NCI-H2196 (cell line): ENCODE data around the gene NISCH.
A peak's percentile ranks its signal among the peaks of the same experiment; 100 is the strongest.
"Not testable (repeated sequence)": the region's sequence is repeated elsewhere in the genome, so short reads cannot be mapped to it uniquely, and the experiment has no call there.

Experiments
- DNase-seq: peaks from one replicate; lab custom pipeline; 2025; ENCODE audit not compliant: unreplicated experiment; lab: John Stamatoyannopoulos, UW

NISCH gene

DNA sequence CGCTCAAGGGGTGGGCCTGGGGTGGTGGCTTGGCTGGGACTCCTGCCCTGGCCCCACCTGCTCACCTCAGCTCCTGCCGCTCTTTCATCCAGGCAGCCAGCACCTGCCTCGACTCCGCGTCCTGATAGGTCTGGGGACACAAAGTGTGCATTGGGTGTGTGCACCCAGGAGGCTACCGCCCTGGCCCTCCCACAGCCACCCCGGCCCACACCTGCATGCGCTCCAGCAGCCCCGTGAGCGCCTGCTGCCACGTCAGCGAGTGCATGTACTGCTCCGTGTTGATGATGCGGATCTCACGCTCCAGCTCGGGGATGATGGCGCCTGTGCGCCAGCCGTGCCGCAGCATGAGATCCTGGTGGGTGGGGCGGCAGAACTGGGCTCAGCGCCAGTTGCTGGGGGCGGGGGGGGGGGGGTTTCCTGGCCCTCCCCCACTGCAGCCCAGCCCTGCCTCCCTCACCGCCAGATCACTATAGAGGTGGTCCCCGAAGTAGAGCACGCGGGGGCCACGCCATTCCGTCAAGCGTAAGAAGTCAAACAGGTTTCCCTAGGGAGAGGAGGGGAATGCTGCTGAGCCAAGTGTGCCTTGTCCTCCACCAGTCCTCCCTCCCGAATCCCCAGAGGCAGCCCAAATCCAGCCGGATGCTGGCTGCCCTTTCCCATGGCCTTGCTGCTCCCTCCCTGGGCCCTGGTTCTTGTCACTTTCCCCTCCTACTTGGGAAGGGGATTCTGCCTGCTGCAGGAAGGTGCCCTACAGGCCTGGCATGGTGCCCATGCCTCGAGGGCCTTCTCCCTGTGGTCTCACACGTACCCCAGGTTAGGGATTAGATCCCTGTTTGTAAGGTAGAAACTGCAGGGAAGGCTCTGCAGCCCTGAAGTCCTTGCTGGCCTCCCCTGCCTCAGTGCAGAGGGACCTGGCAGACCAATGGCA lies 69.6 kb downstream of the NISCH start:
- DNase-seq, result no peak

DNA sequence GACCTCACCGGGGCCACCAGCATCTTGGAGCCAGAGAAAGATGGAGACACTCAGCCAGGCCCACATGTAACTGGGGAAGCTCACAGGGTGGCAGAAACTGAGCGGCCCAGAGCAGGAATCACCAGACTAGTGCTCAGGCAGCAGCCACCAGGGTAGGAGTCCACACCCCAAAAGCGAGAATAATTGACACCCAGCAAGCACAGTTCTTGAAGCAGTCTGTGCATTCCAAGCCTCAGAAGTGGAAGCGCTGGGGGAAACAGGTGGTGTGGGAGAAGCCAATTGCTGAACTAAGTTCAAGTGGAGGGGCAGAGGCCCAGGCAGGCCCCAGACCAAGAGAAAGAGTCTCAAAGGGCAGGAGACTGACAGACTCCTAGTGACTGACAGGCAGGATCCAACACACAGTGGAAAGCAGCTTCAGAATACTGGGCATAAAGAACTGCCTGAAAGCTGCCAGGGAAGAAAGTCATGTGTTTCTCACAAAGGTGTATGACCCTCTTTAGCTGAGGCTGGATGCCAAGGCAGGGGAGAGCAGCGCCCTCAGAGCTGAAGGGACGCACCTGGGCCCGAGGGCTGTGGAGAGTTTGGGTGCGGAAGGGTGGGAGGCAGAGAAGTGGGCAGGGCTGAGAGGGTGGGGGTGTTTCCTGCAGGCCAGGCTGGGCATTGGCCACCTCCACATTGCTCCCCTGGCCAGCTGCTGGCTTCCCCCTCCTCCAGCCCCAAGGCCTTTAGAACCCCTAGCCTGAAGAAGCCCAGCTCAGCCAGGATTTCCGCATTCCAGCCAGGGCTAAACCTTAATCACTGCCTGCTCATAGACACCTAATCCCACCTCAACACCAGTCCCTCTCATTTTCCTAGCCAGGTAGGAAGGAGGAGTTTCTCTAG lies 70.5 kb downstream of the NISCH start:
- no peak for DNase-seq

DNA sequence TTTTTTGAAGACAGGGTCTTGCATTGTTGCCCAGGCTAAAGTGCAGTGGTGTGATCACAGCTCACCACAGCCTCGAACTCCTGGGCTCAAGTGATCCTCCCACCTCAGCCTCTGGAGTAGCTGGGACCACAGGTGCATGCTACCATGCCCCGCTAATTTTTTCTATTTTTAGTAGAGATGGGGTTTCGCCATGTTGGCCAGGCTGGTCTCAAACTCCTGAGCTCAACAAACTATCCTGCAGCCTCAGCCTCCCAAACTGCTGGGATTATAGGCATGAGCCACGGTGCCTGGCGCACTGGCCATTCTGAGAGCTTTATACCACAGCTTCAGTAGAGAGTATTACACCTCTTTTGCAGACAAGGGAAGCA lies 71.3 kb downstream of the NISCH start:
- DNase-seq, result not testable (repeated sequence)

DNA sequence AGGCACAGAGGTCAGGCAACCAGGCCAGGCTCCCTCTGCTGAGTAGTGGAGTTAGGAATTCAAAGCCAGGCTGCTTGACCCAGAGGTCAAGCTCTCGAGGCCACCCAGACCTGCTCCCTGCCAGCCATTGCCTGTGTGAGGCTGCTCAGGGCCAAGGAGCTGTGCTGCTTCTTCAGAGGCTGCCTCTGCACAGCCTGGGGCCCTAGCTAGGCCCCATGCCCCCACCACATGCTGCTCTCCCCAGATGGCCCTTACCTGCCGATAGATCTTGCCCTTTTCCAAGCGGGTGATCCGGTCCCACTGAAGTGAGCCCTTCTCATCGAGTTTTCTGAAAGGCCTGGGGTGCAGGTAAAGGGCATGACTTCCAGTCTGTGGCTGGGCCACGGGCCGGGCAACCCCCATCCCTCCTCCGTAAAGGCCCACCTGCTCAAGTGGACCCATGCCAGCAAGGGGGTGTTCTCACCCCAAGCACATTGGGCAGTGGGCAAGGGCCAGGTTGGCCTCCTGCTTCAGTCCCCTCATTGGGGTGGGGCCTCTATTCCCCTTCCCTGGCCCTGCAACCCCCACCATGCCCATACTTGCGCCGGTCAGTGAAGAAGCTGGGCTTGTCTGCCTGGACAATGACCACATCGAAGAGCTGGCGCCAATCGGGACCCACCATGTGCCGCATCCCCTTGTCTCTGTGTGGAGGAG lies 71.8 kb downstream of the NISCH start:
- no peak for DNase-seq

DNA sequence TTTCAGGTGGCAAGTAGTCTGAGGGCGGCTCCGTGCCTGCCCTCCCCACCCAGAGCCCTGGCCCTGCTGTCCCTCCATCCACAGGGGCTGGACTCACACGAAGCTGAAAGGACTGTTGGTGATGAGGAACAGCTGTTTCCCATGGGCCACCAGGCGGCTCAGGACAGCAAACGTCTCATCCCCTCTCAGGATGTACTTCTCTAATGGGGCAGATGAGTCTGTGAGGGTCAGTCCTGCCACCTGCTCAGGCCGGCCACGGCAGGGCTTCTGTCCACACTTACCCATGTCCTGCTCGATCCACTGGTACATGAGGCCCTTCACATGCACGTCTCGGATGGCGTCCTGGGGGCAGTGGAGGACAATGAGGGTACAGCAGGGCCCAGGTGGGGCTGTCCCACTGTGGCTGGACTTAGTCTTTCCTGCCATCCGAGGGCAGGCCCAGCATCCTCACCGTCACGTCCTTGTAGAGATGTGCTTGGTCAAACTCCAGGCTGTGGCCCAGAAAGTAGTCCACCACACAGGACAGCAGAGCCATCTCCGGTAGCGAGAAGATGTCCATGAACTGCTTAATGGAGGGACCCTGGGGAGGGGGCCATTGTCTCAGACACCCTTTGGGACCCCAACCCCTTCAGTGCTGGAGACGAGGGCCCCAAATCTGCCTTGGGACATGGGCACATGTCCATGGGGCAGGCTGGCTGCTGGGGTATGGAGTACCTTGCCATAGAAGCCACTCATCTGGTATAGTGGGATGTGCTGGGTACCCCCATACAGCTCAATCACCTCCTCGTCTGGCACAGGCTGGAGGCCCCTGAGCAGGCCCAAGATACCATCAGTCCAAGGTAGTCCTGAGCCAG lies 72.6 kb downstream of the NISCH start:
- no peak for DNase-seq

DNA sequence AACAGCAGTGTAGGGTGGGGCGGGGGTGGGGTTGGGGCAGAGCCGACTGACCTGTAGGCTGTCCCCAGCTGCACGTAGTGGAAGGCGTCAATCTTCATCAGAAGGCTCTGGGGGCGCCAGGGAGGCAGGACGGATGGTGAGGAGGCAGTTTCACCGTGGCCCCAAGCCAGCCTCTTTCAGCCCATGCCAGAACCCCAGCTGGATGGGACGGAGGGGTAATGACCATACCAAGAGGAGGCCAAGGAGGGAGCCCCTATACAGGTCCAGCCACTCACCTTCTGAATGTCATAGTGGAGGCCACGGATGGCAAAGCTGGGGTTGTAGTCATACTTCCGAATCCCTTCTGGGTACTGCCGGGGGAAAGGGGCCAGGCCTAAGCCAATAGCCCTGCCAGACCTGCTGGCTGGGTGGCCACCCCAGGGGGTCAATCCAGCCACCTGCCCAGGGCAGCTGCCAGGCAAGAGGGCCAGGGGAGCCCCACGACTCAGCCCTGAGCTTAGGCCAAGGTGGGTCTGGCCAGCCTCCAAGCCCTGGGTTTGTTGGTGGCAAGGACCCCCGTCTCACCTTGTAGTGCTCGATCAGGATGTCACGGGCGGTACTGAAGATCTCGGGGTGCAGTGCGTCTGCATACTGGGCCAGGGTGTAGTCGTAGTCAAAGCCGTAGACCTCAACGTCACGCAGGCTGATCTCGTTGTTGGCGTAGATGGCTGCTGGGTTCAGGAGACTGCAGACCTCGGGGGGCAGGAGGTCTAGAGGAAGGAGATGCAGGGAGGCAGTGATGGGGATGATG lies 73.4 kb downstream of the NISCH start:
- DNase-seq, result no peak

DNA sequence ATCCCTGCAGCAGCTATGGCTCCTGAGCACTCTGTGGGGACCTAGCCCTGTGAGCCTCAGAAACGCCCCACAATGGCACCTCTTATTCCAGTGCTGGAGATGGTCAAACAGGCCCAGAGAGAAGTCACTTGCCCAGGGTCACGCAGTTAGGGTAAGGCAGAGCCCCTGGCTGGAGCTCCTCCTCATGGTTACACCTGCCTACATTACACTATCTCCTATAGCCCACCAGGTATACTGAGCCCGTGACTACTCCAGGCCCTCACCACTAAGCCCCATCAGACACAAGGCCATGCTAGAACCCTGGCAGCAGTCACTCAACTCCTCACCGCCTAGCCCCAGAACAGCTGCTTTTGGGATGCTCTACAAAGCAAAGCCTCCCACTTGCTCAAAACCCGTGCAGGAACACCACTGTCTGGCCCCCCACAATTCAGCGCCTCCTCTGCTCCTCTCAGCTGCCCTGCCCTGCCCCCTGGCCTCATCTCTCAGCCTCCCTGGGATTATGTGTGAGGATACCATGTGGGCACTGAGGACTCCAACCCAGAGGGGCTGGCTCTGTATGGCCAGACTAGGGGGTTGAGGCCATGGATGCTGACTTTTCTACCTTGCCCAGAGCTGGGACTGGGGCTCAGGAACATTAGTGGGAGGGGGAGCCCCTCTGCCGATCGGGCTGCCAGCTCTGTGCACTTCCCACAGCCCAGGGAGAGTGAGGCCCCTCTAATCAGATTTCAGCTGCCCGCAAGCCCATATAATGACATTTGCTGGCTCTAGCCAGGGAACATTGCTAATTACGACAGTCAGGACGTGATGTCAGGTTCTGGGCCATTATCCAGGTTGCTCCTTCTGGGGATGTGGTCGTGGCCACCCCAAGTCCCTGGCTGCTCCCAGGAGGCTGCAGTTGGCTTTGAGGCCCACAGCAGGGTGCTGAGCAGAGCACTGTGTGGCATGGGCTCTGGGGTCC lies 74.3 kb downstream of the NISCH start:
- no peak for DNase-seq

DNA sequence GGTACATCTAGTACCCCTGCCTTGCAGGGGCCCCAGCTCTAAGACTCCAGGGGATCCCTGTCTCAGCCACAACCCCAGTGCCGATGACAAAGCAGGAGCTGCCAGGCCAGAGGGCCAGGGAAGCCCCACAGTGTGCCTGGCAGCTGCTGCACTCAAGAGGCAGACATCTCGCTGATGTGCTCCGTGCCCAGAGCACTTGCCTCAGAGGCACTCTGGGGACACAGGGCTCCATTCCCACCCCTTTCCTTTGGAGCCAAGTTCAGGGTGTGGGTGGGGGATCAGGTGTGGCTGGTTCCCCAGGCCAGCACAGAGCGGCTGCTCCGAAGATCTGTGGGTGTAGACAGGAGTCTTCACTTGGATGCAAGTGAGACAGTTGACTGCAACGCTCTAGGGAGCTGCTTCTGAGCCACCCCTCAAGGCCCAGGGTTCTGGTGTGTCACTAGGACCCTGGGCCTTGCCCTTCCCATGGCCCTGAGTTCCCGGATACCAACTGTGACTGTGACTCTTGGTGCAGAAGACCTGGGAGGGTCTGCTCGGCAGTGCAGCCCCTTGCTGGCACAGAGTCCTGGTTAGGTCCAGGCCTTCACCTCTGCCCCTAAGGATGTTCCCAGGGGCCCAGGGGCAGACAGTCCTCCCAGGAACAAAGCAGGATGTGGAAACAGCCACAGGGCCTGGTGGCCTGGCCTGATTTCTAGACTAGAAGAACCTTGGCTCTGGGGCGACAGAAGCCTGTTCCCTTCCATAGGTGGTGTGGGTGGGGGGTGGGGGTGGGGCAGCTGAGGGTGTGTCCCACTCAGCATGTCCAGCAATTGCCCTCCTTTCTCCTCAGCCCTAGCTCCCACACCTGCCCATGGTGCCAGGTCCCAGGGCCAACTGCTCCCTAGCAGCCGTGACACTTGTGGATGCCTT lies 75.8 kb downstream of the NISCH start:
- no peak for DNase-seq

DNA sequence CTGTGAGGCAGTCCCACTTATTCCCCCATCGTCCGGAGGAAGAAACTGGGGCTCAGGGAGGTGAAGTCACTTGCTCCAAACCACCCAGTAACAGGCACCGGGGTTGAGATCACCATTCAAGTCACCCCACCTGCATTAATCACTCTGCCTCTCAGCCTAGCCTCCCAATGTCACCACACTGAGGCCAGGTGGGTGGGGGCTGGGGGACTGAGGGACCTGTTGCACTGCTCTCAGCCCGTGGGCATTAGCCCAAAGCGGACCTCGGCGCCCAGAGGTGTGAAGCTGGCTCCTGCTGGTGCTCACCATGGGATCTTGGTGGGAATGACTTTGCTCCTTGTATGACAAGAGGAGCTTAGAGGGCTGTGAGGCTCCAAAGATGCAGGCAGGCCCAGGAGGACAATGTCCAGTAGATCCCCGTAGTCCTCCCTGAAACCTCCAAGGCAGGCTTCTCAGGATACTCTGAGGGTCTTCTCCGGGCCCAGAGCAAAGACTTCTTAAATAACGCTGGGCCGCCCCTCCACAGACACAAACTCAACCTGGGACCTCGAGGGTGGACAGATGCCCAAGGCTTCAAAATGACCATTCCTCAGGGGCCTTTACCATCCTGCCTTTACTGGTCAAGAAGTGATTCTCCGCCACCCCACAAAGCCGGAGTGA lies 76.6 kb downstream of the NISCH start:
- no peak for DNase-seq

DNA sequence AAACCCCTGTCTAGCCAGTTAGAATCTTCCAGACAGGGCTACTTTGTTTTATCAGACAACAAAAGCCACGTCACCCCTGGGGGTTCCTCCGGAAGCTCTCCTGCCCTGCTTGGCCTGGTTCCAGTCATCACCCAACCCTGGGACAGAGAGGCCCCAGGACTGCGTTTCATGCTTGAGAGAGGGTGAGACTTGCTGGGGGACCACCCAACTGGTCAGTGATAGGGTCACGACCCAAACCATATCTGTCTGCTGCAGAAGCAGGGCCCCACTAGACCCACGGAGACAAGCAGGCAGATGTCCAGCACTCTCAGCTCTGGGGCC lies 77.1 kb downstream of the NISCH start:
- DNase-seq, result no peak

DNA sequence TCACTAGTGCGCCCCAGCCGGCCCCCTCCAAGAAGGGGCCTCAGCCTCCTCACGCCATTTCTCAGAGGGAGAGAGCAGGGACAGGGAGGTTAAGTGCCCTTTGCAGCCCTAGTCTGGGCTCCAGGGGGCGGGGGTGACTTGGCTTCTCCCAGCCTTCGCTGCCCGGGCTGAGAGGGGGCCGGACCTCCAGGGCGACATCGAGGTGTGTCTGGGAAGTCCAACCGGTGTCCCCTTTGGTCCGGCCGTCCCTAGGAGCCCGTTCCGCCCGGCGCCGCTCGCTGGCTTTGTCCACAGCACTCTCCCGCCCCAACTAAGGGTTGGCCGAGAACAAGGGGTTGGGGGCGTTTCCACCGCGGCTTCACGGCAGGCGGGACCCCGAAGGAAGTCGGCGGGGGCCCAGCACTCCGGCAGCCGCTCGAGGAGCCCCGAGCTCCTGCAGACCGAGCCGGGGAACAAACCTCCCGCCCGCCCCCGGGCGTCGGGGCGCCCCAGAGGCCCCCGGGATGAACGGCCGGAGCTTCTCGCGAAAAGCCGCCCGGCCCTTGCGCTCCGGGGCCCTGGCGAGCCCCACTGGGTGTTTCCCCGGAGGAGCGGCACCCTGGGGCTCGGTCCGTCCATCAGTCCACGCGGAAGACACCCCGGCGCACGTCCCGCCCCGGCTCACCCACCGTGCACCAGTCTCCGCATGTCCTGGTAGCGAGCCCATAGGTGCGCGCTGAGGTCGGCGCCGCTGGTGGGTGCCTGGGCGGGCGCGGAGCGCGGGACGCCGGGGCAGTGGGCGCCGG lies 77.6 kb downstream of the NISCH start:
- DNase-seq, result no peak

DNA sequence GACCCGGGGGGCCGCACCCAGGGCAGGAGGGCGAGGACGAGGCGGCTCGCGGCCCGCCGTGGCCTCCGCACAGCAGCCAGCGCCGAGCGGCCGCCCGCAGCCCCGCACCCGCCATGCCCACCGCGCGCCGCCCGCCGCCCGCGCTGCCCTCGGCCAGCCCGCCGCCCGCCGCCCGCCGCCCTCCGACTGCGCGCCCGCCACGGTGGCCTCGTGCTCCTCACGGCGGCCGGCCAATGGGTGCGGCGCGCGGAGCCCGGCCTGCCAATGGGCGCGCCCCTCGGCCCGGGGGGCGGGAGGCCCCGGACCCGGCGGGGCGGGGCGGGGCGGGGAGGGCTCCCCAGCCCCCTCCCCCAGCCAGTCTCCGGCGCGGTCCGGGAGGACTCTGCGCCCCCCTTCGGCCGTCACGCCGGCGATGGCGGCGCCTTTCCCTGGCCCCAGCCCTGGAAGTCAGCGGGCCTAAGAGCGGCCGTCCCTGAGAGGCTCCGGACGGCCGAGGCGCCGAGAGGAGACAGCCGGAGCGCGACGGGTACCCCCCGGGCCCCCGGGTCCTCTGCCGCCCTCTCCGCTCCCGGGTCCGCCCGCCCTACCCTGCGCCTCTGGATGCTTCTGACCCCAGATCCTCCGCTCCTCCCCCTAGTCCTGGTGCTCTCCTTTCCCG lies 78.3 kb downstream of the NISCH start, which contains the start of gene NT5DC2:
Gene NT5DC2 (minus strand): TSS at position 235 of the 658 bp plus-strand sequence. CDS start 120 bp downstream, at position 115.
- DNase-seq, result peak; percentile 57

DNA sequence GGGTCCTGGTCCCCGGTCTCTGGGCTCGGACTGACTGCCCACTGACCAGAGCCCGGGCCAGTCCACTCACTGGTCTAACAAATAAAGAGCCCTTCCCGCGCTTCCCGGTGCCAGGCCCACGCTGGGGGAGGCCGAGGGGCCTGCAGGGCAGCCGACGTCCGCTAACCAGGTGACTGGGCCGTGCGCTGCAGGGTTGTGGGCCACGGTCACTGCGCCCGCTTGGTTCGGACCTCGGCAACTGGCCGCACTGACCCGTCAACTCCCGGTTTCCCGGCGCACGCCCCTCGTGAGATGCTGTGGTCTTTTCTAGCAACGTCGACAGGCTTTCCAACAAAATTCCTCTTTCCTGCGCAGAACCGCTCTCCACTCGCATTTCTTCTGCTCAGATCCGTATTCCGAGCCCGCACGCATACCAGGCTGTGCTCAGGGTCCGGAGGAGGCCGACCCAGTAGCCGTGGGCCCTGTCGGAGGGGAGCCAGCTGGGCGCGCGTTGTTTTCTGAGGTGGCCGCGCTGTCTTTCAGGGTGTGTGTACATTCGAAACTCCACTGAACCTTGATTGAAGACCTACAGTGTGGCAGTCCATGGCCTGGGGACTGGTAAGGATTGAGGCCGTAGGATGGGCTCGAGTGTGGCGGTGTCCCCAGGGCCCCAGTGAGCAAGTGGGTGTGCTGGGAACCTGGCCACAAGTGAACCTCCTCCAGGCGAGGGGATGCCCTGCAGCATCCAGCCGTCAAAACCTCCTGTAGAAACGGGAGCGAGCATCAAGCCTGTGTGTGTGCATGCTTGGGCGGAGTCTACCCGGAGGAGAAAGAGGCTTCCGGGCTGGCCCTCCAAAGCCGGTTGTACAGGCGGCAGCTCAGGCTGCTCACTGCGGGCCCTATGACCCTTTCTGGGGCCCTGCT lies 79.1 kb downstream of the NISCH start:
- peak; percentile 37 for DNase-seq

DNA sequence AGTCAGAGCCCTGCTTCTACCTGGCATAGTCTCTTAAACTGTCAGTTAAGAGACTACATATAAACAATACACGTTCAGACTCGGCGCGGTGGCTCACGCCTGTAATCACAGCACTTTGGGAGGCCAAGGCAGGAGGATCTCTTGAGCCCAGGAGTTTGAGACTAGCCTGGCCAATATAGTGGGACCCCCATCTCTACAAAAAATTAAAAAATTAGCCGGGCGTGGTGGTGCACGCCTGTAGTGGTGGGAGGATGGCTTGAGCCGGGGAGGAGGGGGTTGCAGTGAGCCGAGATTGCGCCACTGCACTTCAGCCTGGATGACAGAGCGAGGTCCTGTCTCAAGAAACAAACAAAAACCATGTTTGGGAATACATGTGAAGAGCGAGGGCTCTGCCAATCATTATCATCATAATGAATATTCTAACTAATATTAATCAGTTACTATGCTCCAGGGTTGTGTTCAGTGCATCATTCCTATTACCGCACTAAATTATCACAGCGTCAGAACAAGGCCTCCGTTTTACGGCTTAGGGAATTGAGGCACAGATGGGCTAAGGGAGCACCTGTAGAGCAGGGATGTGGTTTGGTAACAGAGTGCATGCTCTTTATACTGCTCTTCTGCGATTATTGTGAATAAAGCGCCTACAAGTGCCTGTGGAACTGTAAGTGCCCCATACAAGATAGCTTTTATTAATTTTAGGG lies 80.2 kb downstream of the NISCH start:
- no peak for DNase-seq
